ENCODE data around the gene GCLC. TPM values are rescaled to one million over a fixed set of nuclear protein-coding genes. Genes with fewer than 3 reads are reported as not detected.

Gene GCLC
- total RNA-seq, 1 experiment from 2014 or later: 47.1 TPM

GRCh38 chr6:53547811-53548496 lies 3.1 kb upstream of the GCLC start (continued):
- TF ChIP-seq AFF4 (CRISPR knock-in tag; IDR thresholded peaks at IDR 0.05; ENCODE audit: borderline replicate concordance) (0 out of 2 replicates have a peak, but pooled peaks have one; percentile 26), AR (CRISPR knock-in tag; IDR thresholded peaks at IDR 0.05) (no peak), NFATC4 (CRISPR knock-in tag; IDR thresholded peaks at IDR 0.05) (no peak), PRRX2 (CRISPR knock-in tag; IDR thresholded peaks at IDR 0.05) (no peak), NR3C1 (CRISPR knock-in tag; conservative IDR thresholded peaks at IDR 0.05; ENCODE audit: low read depth) (0 out of 2 replicates have a peak, but pooled peaks have one; percentile 59), E2F4 (CRISPR knock-in tag; IDR thresholded peaks at IDR 0.05; ENCODE audit: borderline replicate concordance, low read depth) (no peak), SP1 (CRISPR knock-in tag; conservative IDR thresholded peaks at IDR 0.05) (peak; percentile 99), NFE2L1 (CRISPR knock-in tag; IDR thresholded peaks at IDR 0.05) (peak; percentile 99), MYBL2 (CRISPR knock-in tag; IDR thresholded peaks at IDR 0.05) (peak; percentile 95; the same call in 1 of the 2 replicates), HMGA2 (CRISPR knock-in tag; IDR thresholded peaks at IDR 0.05) (no peak), GRHL2 (CRISPR knock-in tag; IDR thresholded peaks at IDR 0.05; ENCODE audit: insufficient replicate concordance, severe bottlenecking) (no peak), FOXP4 (CRISPR knock-in tag; IDR thresholded peaks at IDR 0.05) (peak; percentile 96), CREM (CRISPR knock-in tag; IDR thresholded peaks at IDR 0.05) (peak; percentile 31; the same call in 1 of the 2 replicates), HMGXB4 (CRISPR knock-in tag; IDR thresholded peaks at IDR 0.05) (peak; percentile 68), PRDM15 (CRISPR knock-in tag; IDR thresholded peaks at IDR 0.05) (peak; percentile 100), ZNF121 (CRISPR knock-in tag; IDR thresholded peaks at IDR 0.05) (no peak), FOXK1 (CRISPR knock-in tag; IDR thresholded peaks at IDR 0.05) (peak; percentile 99)
- TF ChIP-seq, protein P1, sequence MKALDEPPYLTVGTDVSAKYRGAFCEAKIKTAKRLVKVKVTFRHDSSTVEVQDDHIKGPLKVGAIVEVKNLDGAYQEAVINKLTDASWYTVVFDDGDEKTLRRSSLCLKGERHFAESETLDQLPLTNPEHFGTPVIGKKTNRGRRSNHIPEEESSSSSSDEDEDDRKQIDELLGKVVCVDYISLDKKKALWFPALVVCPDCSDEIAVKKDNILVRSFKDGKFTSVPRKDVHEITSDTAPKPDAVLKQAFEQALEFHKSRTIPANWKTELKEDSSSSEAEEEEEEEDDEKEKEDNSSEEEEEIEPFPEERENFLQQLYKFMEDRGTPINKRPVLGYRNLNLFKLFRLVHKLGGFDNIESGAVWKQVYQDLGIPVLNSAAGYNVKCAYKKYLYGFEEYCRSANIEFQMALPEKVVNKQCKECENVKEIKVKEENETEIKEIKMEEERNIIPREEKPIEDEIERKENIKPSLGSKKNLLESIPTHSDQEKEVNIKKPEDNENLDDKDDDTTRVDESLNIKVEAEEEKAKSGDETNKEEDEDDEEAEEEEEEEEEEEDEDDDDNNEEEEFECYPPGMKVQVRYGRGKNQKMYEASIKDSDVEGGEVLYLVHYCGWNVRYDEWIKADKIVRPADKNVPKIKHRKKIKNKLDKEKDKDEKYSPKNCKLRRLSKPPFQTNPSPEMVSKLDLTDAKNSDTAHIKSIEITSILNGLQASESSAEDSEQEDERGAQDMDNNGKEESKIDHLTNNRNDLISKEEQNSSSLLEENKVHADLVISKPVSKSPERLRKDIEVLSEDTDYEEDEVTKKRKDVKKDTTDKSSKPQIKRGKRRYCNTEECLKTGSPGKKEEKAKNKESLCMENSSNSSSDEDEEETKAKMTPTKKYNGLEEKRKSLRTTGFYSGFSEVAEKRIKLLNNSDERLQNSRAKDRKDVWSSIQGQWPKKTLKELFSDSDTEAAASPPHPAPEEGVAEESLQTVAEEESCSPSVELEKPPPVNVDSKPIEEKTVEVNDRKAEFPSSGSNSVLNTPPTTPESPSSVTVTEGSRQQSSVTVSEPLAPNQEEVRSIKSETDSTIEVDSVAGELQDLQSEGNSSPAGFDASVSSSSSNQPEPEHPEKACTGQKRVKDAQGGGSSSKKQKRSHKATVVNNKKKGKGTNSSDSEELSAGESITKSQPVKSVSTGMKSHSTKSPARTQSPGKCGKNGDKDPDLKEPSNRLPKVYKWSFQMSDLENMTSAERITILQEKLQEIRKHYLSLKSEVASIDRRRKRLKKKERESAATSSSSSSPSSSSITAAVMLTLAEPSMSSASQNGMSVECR (CRISPR knock-in tag; IDR thresholded peaks at IDR 0.05; ENCODE audit: borderline replicate concordance): peak; percentile 85; the same call in 1 of the 2 replicates

Measured in WTC11 (cell line).